DND-41 (cell line): ENCODE results near the gene HADHB.

Source experiments
- ATAC-seq: fragments of 200-7000 bp; cut with Tn5 transposase; 3 replicates; pipeline ENCODE4 v1.9.1; 2021; ENCODE audit warnings: low read depth; ENCODE audit not compliant: insufficient read depth
- DNase-seq: peaks from one replicate; pipeline ENCODE4 v3.0.0-alpha.2; 2020
- H2AFZ ChIP-seq: 2 replicates; pipeline ENCODE4 v1.6.0; 2012; ENCODE audit warnings: low read depth, low read length
- H3K27ac ChIP-seq: 2 replicates; pipeline ENCODE4 v1.5.1; 2012; ENCODE audit warnings: low read length, inconsistent platforms
- H3K27me3 ChIP-seq: fragments of 200-600 bp; sonication (generic); 2 replicates; pipeline ENCODE4 v1.6.0; 2012; ENCODE audit warnings: low read length, mild to moderate bottlenecking, inconsistent platforms; ENCODE audit not compliant: insufficient read depth, poor library complexity
- H3K36me3 ChIP-seq: 2 replicates; pipeline ENCODE4 v1.5.1; 2012; ENCODE audit warnings: low read length, inconsistent platforms; ENCODE audit not compliant: insufficient read depth
- H3K4me1 ChIP-seq: 2 replicates; pipeline ENCODE4 v1.5.1; 2012; ENCODE audit warnings: mild to moderate bottlenecking, low read length; ENCODE audit not compliant: insufficient read depth
- H3K4me2 ChIP-seq: 2 replicates; pipeline ENCODE4 v1.6.0; 2012; ENCODE audit warnings: mild to moderate bottlenecking, moderate library complexity, low read length, inconsistent platforms; ENCODE audit not compliant: insufficient read depth
- H3K4me3 ChIP-seq, 2 experiments: fragments of 200-600 bp in 1 of 2; shearing (Covaris generic) in 1 of 2; 2 replicates each; pipeline ENCODE4 v1.5.1; 2012 to 2016; ENCODE audit warnings: inconsistent platforms in 2 of 2, low read length in 2 of 2, mild to moderate bottlenecking in 2 of 2, low read depth in 1 of 2, moderate library complexity in 1 of 2
- H3K79me2 ChIP-seq: 2 replicates; pipeline ENCODE4 v1.6.0; 2012; ENCODE audit warnings: low read length, inconsistent platforms; ENCODE audit not compliant: insufficient read depth
- H3K9ac ChIP-seq: 2 replicates; pipeline ENCODE4 v1.6.0; 2012; ENCODE audit warnings: low read depth, mild to moderate bottlenecking, inconsistent platforms, low read length, moderate library complexity
- H3K9me3 ChIP-seq: 2 replicates; pipeline ENCODE4 v1.5.1; 2012; ENCODE audit warnings: low read length, moderate library complexity, mild to moderate bottlenecking, inconsistent platforms; ENCODE audit not compliant: insufficient read depth, severe bottlenecking
- H4K20me1 ChIP-seq: 2 replicates; pipeline ENCODE4 v1.6.0; 2012; ENCODE audit warnings: low read length; ENCODE audit not compliant: insufficient read depth
- CTCF ChIP-seq: IDR thresholded peaks from 2 replicates; pipeline ENCODE4 v1.5.1; 2012; ENCODE audit warnings: borderline replicate concordance, low read length, moderate library complexity, mild to moderate bottlenecking; ENCODE audit not compliant: poor library complexity, severe bottlenecking; ENCODE audit errors: extremely low read depth
- EZH2 ChIP-seq: IDR thresholded peaks from 3 replicates; pipeline ENCODE4 v1.6.1; 2012; ENCODE audit warnings: borderline replicate concordance, low read depth, mild to moderate bottlenecking, moderate library complexity, low read length, inconsistent platforms; ENCODE audit not compliant: severe bottlenecking

The HADHB gene

GRCh38 chr2:26238311-26238958, 6.3 kb upstream of the HADHB start:
- Histone ChIP-seq H4K20me1 (peaks cover 3% of the 10 kb centered on the region; the same call in 1 of the 2 replicates), H3K9me3 (no peaks in the 10 kb centered on the region), H3K79me2 (peaks cover 53% of the 10 kb centered on the region), H3K27ac (no peak overlapping the region), H2AFZ (no peak overlapping the region), H3K4me3 (no peak overlapping the region), H3K4me1 (peaks cover 15% of the 10 kb centered on the region), H3K27me3 (no peaks in the 10 kb centered on the region), H3K4me2 (no peak overlapping the region), H3K36me3 (peaks cover 63% of the 10 kb centered on the region), H3K9ac (no peak overlapping the region)
- TF ChIP-seq CTCF (no peak), EZH2 (no peak)
- DNase-seq (no peak), ATAC-seq (no peak)

DNA sequence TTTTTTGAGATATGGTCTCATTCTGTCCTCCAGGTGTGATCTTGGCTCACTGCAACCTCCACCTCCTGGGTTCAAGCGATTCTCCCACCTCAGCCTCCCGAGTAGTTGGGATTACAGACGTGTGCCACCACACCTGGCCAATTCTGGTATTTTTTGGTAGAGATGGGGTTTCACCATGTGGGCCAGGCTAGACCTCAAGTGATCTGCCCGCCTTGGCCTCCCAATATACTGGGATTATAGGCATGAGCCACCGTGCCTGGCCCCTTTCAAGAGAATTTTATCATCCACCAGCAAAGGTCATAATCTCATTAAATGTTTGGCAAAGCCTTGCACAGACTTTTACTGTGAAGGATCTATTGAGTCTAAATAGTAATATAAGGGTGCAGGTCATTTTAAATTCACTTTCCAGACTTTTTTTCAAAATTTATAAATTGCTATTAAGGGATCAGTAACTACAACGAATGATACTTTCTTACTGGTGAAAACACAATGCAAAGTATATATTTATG, 2.8 kb upstream of the HADHB start:
- H3K36me3 ChIP-seq: peaks cover 30% of the 10 kb centered on the region
- no peaks in the 10 kb centered on the region for H3K27me3 ChIP-seq
- H2AFZ ChIP-seq: no peak overlapping the region
- peak overlapping the region; percentile 97 for H3K27ac ChIP-seq
- H3K4me3 ChIP-seq: peak overlapping the region; percentile 58 to 69; a peak in 3 of 4 replicates
- no peak for DNase-seq
- peak overlapping the region; percentile 95 for H3K4me2 ChIP-seq
- peak overlapping the region; percentile 79 for H3K9ac ChIP-seq
- no peak for ATAC-seq
- peaks cover 32% of the 10 kb centered on the region for H3K4me1 ChIP-seq
- H3K9me3 ChIP-seq: no peaks in the 10 kb centered on the region
- peaks cover 88% of the 10 kb centered on the region for H3K79me2 ChIP-seq
- peaks cover 7% of the 10 kb centered on the region; the same call in 1 of the 2 replicates for H4K20me1 ChIP-seq
- TF ChIP-seq EZH2 (no peak), CTCF (no peak)

DNA sequence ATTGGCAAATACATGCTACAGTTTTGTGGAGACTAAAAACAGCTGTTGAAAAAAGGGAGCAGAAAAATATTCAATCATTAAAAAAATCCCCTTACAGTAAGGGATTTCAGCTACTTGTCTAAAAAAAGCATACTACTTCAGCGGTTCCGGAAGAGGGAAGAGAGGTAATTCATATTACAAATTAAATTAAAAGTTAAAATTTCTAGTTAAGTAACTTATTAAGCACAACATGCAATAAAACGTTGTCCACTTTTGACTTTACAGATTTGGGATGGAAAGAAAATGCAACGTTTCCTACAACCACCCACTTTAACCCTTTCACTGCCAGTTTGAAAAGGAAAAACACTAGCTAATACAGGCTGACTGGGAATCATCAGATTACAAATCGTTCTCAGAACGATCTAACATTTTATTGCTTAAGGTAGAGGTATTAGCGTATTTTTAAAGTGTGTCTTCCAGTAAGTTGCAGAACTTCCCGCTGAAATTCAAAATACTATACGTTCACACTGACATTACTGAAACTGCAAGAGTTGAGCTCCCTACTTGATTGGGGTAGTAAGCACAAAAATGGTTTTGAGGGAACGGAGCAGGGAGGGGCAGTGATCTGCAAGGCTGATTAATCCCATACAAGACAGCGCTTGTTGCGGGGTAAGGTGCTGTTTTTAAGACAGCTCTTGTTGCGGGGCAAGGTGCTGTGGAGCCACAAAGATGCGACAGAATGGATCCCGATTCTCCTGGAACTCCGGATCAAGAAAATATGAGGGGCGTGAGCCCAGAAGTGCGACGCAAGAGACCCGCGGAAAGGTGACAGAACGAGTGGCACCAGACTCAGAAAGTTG, 1.1 kb upstream of the HADHB start:
- ATAC-seq (peak; percentile 20), DNase-seq (no peak)
- no peaks in the 10 kb centered on the region for H3K9me3 ChIP-seq

More for the DNA sequence above, 1.1 kb upstream of the HADHB start:
- Histone ChIP-seq H3K4me3 (peak overlapping the region; percentile 58 to 69), H3K79me2 (peaks cover 100% of the 10 kb centered on the region), H3K27ac (peak overlapping the region; percentile 97), H3K36me3 (peaks cover 14% of the 10 kb centered on the region), H4K20me1 (peaks cover 8% of the 10 kb centered on the region; the same call in 1 of the 2 replicates), H3K9ac (peak overlapping the region; percentile 79), H3K27me3 (no peaks in the 10 kb centered on the region), H3K4me2 (peak overlapping the region; percentile 95), H3K4me1 (peaks cover 37% of the 10 kb centered on the region), H2AFZ (peak overlapping the region; percentile 77)
- no peak for TF ChIP-seq CTCF
- TF ChIP-seq EZH2: no peak
